Esophagus squamous epithelium (tissue), 5 donors: ENCODE measurements around the gene RPS6KA4. TPM values are rescaled to one million over a fixed set of nuclear protein-coding genes. Genes with fewer than 3 reads are reported as not detected.
"Not testable (repeated sequence)": the region's sequence is repeated elsewhere in the genome, so short reads cannot be mapped to it uniquely, and the experiment has no call there.

Experiments used
- DNase-seq: peaks from one replicate; lab custom pipeline; 2025; lab: John Stamatoyannopoulos, UW
- H3K27ac ChIP-seq, 4 donors: fragments of 200-600 bp; sonication (generic); one replicate each; pipeline ENCODE4 v1.5.1; 2016 to 2019; ENCODE audit warnings: mild to moderate bottlenecking in 1 of 4
- H3K27me3 ChIP-seq, 4 donors: fragments of 200-600 bp; sonication (generic); 1 replicate in 3 of 4; 2 replicates in 1 of 4; pipeline versions ENCODE4 v1.5.1 to v1.6.0; 2017 to 2021; ENCODE audit warnings: antibody characterized with exemption in 1 of 4
- H3K36me3 ChIP-seq, 3 donors: fragments of 200-600 bp; sonication (generic); one replicate each; pipeline ENCODE4 v1.5.1; 2016 to 2019
- H3K4me1 ChIP-seq, 3 donors: fragments of 200-600 bp; sonication (generic); one replicate each; pipeline ENCODE4 v1.5.1; 2017 to 2019
- H3K4me3 ChIP-seq, 4 donors: fragments of 200-600 bp; sonication (generic); 1 replicate in 3 of 4; 2 replicates in 1 of 4; pipeline ENCODE4 v1.5.1; 2016 to 2019; ENCODE audit warnings: mild to moderate bottlenecking in 2 of 4, moderate library complexity in 1 of 4
- H3K9me3 ChIP-seq, 3 donors: fragments of 200-600 bp; sonication (generic); one replicate each; pipeline ENCODE4 v1.5.1; 2016 to 2019
- CTCF ChIP-seq, 6 experiments: fragments of 450-650 bp in 4 of 6; fragments of 200-600 bp in 2 of 6; sonication (generic) in 2 of 6; IDR thresholded peaks; one replicate each; pipeline ENCODE4 v1.5.1; 2016 to 2019; ENCODE audit warnings: antibody characterized with exemption in 6 of 6, mild to moderate bottlenecking in 4 of 6, moderate library complexity in 4 of 6
- POLR2A ChIP-seq, 4 donors: fragments of 450-650 bp; IDR thresholded peaks; one replicate each; pipeline ENCODE4 v1.6.1; 2017; ENCODE audit warnings: antibody characterized with exemption in 4 of 4, mild to moderate bottlenecking in 4 of 4, moderate library complexity in 3 of 4
- WGBS, 2 donors: methylation state at CpG; one replicate each; pipeline ENCODE4 v1.1.5; 2018; 5-methylcytosine and 5-hydroxymethylcytosine counted together
- intact Hi-C: fragments of 100-400 bp; cut with DNase I; formaldehyde crosslinking; loops from one replicate; pipeline ENCODE4 v1.15.0; 2022
- total RNA-seq, 4 donors: library from RNA; depleted of rRNA; stranded (reverse); fragments of >200 nt; gene quantifications; one replicate each; pipeline ENCODE4 v1.1.0, GENCODE V29; 2016
- donor health status: DM: yes; HTN: yes; CAD: no.

RPS6KA4 gene
- total RNA-seq, 4 donors from 2014 or later, result 28.6 to 69.8 (median 55.0) TPM

GRCh38 chr11:64314805-64315561 is 44.0 kb upstream of the RPS6KA4 start:
- WGBS, 2 donors, result 84 to 86% methylated on average over 15 to 18 of the region's 24 CpGs
- H3K4me1 ChIP-seq, result peaks cover 48 to 87% (median 58%) of the 10 kb centered on the region in 3 donors
- no peak for DNase-seq
- H3K36me3 ChIP-seq, result peaks cover 7 to 31% (median 26%) of the 10 kb centered on the region in 3 donors
- TF ChIP-seq CTCF (IDR thresholded peaks at IDR 0.05) (no peak), POLR2A (IDR thresholded peaks at IDR 0.05) (no peak)
- H3K27ac ChIP-seq, result peak overlapping the region in 3 of 4 donors; percentile 48 to 83 (median 72)
- H3K9me3 ChIP-seq, result no peaks in the 10 kb centered on the region
- no peak overlapping the region for H3K4me3 ChIP-seq
- H3K27me3 ChIP-seq, result no peaks in the 10 kb centered on the region
- intact Hi-C loops, result no loop called here

DNA sequence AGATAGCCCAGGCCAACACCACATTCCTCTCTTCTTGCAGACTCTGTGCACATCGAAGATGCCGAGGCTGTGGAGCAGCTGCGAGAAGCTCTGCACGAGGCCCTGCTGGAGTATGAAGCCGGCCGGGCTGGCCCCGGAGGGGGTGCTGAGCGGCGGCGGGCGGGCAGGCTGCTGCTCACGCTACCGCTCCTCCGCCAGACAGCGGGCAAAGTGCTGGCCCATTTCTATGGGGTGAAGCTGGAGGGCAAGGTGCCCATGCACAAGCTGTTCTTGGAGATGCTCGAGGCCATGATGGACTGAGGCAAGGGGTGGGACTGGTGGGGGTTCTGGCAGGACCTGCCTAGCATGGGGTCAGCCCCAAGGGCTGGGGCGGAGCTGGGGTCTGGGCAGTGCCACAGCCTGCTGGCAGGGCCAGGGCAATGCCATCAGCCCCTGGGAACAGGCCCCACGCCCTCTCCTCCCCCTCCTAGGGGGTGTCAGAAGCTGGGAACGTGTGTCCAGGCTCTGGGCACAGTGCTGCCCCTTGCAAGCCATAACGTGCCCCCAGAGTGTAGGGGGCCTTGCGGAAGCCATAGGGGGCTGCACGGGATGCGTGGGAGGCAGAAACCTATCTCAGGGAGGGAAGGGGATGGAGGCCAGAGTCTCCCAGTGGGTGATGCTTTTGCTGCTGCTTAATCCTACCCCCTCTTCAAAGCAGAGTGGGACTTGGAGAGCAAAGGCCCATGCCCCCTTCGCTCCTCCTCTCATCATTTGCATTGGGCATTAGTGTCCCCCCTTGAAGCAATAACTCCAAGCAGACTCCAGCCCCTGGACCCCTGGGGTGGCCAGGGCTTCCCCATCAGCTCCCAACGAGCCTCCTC is 43.1 kb upstream of the RPS6KA4 start:
- not testable (repeated sequence) for DNase-seq, H3K9me3 ChIP-seq
- peak overlapping the region in 2 of 4 donors; percentile 76 to 91 for H3K4me3 ChIP-seq

GRCh38 chr11:64316672-64317324 is 42.2 kb upstream of the RPS6KA4 start:
- Histone ChIP-seq H3K27me3 (no peaks in the 10 kb centered on the region), H3K4me3 (peak overlapping the region; percentile 60 to 91 (median 82)), H3K27ac (peak overlapping the region; percentile 92 to 99 (median 98)), H3K36me3 (peaks cover 7 to 47% (median 26%) of the 10 kb centered on the region in 3 donors), H3K9me3 (no peaks in the 10 kb centered on the region), H3K4me1 (peaks cover 49 to 87% (median 56%) of the 10 kb centered on the region in 3 donors)
- intact Hi-C loops, result no loop called here
- WGBS, 2 donors, result 3 to 9% methylated on average over 15 to 20 of the region's 32 CpGs
- DNase-seq, result no peak
- TF ChIP-seq POLR2A (IDR thresholded peaks at IDR 0.05) (no peak), CTCF (IDR thresholded peaks at IDR 0.05) (peak in 2 of 6 experiments; percentile 20 to 44)

More for the DNA sequence above, 43.1 kb upstream of the RPS6KA4 start:
- intact Hi-C loops, H3K27me3 ChIP-seq: not testable (repeated sequence)
- H3K36me3 ChIP-seq, result peaks cover 7 to 38% (median 26%) of the 10 kb centered on the region in 3 donors
- peaks cover 52 to 87% (median 60%) of the 10 kb centered on the region in 3 donors for H3K4me1 ChIP-seq
- peak overlapping the region; percentile 92 to 99 (median 98) for H3K27ac ChIP-seq
- 40 to 83% methylated on average over 2 to 4 of the region's 25 CpGs for WGBS, 2 donors

- no peak for TF ChIP-seq CTCF (IDR thresholded peaks at IDR 0.05)
- peak in 2 of 4 donors; percentile 80 to 86 for TF ChIP-seq POLR2A (IDR thresholded peaks at IDR 0.05)
- DNase-seq, result peak; percentile 91
- peaks cover 49 to 87% (median 54%) of the 10 kb centered on the region in 3 donors for H3K4me1 ChIP-seq
- H3K4me3 ChIP-seq, result peak within 1 kb of the TSS; percentile 60 to 91 (median 82)
- H3K36me3 ChIP-seq, result peaks cover 11 to 53% (median 26%) of the 10 kb centered on the region in 3 donors
- H3K27ac ChIP-seq, result peak within 1 kb of the TSS; percentile 92 to 99 (median 98)
- no peaks in the 10 kb centered on the region for H3K9me3 ChIP-seq
- intact Hi-C loops, result no loop called here
- H3K27me3 ChIP-seq, result no peaks in the 10 kb centered on the region
- WGBS, 2 donors, result 0% methylated on average over 15 to 34 of the region's 43 CpGs
These were observed 41.5 kb upstream of the RPS6KA4 start, which contains the start of gene TRMT112 for GRCh38 chr11:64317325-64317960. TRMT112 (minus strand) TSS chr11:64317559; CDS start chr11:64317526, 33 bp downstream.
